Placental pericyte (primary cell): ENCODE measurements around the gene VPS52. TPM values are rescaled to one million over a fixed set of nuclear protein-coding genes. Genes with fewer than 3 reads are reported as not detected.

Experiments
- small RNA-seq: library from RNA; depleted of rRNA; stranded (forward); fragments of <200 nt; gene quantifications from one replicate; pipeline ENCODE3, GENCODE V24; 2012; ENCODE audit warnings: low replicate concordance
- total RNA-seq: library from RNA; depleted of rRNA; stranded (reverse); fragments of >200 nt; gene quantifications from 2 replicates; pipeline ENCODE4 v1.2.3, GENCODE V29; 2012

Gene VPS52, protein sequence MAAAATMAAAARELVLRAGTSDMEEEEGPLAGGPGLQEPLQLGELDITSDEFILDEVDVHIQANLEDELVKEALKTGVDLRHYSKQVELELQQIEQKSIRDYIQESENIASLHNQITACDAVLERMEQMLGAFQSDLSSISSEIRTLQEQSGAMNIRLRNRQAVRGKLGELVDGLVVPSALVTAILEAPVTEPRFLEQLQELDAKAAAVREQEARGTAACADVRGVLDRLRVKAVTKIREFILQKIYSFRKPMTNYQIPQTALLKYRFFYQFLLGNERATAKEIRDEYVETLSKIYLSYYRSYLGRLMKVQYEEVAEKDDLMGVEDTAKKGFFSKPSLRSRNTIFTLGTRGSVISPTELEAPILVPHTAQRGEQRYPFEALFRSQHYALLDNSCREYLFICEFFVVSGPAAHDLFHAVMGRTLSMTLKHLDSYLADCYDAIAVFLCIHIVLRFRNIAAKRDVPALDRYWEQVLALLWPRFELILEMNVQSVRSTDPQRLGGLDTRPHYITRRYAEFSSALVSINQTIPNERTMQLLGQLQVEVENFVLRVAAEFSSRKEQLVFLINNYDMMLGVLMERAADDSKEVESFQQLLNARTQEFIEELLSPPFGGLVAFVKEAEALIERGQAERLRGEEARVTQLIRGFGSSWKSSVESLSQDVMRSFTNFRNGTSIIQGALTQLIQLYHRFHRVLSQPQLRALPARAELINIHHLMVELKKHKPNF
- 39.0 and 43.2 TPM in 2 replicates for total RNA-seq

DNA sequence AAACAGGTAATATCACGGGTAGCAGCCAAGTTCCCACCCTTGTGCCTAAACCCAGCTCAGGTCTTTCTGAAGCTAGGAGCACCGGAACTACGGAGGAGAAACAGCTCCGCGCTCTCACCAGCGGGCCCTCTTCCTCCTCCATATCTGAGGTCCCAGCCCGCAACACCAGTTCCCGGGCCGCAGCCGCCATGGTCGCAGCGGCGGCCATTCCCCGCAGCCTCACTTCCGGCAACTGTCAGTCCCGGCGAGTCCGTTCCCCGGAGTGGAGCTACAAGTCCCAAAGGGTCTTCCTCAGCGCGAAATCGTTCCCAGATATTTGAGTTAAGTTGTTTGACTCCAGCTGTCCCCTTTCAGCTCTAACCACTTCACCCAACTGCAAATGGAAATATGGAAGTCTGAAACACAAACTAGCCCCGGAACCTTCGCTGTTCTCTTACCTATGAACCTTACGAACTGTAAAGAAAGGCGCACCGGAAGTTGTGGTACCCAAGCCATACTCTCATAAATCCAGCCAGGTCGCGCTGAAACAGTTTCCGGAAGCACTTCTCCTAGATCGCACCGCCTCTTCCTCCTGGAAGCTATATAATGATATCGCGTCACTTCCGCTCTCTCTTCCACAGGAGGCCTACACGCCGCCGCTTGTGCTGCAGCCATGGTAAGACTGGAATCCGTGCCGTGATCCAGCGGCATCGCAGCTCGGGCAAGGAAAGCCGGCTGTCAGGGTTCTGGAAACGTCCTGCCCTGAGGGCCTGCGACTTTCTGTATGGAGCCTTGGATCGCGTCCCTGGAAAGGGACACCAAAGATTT lies at the start of gene VPS52, which contains the start of gene RPS18:
Gene VPS52 (minus strand): TSS at position 409 of the 807 bp plus-strand sequence. CDS start 201 bp downstream, at position 208.
Gene RPS18 (plus strand): TSS at position 608 of the 807 bp plus-strand sequence. CDS start 45 bp downstream, at position 653.

DNA sequence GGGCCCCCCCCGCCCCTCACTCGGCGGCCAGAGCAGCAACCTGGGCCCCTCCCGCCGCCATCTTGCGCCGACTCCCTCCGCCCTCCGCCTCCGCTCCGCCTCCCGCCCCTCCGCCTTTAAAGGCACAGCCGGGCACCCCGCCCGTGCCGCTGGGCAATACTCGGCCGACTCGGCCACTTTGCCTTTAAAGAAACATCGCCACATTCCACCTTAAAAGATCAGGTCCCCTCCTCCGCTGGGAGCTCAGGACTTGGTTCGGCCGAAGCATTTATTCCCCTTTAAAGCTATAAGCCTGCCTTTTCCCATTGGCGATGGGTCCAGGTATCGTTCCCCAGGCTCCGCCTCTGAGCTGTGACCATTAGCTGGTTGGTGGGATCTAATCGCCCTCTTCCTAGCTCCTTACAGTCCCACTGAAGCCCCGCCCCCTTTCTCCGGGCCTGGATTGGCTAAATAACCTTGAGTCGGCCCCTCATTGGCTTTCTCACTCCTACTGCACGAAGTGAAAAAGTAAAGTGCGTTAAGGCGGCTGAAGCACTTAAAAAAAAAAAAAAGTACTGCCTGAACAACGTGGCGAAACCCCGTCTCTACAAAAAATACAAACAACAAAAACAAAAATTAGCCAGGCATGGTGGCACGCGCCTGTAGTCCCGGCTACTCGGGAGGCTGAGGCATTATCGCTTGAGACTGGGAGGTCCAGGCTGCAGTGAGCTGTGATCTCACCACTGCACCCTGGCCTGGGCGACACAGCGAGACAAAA lies 46.2 kb upstream of the VPS52 start, which contains the start of gene ZBTB22:
Gene ZBTB22 (minus strand): TSS at position 76 of the 757 bp plus-strand sequence. CDS start 828 bp downstream, outside the sequence.

DNA sequence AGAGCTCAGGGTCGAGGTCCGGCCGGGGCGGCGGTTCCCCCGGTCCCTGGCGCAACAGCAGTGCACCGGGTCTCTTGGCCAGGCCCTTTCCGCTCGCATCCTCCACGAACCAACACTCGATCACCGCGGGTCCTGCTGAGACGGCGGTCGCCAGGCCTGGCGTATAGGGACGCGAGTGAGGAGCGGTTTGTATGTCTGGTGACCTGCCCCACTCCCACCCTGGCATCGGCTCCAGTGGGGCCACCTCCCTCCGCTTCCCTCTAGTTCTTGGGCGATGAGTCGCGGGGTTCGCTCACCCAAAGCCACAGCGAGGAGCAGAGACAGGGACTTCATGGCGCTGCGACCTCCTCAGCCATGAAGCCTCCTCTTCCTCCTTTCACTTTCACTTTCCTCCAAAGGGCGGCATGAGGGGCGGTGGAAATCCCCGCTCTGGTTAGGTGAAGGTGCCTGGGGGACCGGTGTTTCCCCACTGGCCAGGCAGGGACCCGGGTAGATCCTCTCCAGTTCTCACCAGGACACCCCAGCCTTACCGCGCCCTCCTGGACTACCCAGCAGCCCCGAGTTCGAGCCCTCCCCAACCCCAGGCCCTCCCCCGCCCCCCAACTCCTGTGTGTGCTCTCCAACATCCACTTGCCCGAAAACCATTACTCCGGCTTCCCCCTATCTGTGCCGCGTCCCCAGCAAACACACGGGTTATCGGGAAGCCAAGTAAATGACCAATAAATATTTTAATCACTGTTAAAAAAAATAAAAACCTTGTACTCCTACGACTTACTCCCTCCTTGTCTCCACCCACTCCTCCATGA lies 42.2 kb upstream of the VPS52 start, which contains the start of gene TAPBP:
Gene TAPBP (minus strand): TSS at position 370 of the 806 bp plus-strand sequence. CDS start 37 bp downstream, at position 333.

DNA sequence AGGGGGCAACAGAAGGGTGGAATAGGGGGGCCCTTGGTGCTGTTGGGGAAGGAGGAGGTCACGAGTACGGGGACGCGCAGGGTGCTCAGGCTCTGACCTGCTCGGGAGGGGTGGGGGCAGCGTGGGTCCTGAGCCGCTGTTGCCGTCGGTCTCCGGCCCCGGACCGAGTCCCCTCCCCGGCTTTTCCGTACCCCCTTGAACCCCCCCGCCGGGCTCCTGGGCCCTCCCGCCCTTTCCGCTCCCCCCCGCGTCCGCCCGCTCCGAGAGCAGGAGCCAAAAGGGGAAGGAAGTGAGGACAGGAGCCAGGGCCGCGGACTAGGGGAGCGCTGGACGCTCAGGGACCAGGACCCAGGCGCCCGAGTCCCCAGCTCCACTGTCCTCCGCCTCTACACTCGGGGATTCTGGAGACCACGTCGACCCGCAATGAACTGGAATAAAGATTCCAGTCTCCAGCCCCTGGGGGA lies 27.1 kb upstream of the VPS52 start, which contains the start of gene RGL2:
Gene RGL2 (minus strand): TSS at position 170 of the 464 bp plus-strand sequence. CDS start 332 bp downstream, outside the sequence.

DNA sequence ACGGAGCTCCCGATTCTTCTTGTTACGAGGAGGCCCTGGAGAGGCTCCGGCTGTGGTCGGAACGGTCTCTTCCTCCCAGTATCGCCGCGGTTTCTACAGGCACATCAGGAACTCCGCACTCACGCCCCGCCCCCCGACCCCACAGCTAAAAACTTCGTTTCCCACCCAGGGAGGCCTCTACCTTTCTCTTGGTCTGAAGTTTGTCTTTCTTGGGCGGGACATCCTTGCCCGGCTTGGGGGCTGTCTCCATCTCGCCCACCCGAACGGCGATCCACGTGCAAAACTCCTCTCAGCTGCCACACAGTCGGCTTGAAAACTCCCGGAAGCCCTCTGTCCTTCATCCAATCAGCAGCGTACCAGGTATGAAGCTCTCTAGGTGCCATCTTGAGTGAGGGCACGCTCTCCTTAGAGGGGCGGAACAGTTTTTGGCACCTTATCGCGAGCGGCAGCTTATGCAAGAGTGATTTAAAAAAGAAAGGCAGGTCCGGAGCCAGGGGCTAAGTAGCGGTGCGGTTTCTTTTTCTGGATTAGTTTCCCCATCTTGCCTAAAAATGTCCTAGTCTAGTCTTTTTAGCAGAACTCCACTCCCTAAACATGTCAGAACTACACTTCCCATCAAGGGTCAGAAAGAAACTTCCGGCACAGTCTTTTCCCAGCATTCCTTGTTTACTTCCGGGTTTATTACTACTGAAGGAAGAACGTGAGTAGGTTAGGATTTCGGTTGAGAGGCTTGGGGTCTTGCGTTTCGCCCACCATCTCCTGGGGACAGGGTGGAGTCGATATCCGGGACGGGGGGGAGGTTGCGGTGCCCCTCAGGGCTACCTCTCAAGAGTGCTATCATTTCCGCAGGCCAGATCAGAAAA lies 17.5 kb upstream of the VPS52 start, which contains the start of the genes PFDN6 and WDR46:
Gene PFDN6 (plus strand): TSS at position 681 of the 863 bp plus-strand sequence. CDS start 256 bp downstream, outside the sequence.
Gene WDR46 (minus strand): TSS at position 319 of the 863 bp plus-strand sequence. CDS start 69 bp downstream, at position 250.

DNA sequence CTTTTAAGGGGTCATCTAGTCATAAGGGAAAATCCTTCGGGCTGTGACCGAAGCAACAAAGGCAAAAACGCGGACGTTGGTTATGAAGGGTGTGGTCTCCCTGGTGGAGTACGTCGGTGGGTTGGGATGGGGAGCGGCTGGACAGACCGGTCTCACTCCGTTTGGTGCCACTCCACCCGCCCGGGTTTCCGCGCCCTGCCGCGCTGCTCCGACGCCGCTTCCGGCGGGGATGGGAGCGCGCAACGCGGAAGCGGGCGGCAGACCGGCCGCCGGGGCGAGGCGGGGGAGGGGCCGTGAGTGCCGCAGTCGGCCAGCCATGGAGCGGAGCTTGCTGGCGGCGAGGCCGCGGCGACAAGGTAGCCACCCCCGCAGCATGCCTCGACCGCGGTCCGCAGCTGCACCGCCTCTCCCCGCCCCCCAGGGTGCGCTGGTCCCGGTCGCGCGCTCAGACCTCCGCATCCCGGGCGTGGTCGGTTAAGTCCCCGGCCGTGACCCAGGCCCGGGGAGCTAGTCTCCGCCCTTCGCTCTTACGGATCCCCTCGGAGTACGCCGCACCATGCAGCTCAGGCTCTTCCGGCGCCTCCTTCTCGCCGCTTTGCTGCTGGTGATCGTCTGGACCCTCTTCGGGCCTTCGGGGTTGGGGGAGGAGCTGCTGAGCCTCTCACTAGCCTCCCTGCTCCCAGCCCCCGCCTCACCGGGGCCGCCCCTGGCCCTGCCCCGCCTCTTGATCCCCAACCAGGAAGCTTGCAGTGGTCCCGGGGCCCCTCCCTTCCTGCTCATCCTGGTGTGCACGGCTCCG lies 5.4 kb upstream of the VPS52 start, which contains the start of gene B3GALT4:
Gene B3GALT4 (plus strand): TSS at position 260 of the 799 bp plus-strand sequence. CDS start 297 bp downstream, at position 557.

DNA sequence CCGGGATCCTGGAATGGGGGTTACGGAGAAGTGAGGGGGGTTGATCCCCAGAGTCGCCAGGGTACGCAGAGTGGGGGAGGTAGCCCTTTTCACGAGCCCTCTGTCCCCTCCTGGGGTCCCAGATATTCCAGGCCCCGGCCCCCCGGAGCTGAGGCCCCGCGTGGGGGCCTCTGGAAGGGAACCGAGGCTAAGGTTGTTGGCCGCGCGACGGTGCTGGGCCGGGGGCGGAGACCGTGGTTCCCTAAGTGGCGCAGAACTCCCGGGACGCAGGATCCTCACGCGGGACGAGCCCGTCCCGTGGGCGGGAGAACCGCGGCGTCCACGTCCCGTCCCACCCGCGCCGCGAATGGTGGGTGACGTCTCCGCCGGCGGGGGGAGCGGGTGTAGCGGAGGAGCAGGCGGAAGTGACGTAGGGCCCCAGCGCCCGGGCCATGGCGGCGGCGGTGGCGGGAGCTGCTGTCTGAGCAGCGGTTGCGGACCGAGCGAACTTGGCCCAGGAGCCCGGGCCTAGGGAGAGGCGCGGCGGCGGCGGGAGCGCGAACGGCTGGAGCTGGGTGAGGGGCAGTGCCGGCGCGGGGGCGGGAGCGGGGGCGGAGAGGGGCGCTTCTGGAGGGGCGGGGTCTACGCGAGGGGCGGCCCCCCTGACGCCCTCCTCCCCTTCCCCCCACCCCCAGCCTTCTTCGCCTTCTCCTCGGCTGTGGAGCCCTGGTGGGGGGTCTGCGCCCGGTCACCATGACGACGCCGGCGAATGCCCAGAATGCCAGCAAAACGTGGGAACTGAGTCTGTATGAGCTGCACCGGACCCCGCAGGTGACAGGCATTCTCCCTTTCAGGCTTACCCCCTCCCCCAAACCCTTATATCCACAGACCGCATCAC lies 63.3 kb downstream of the VPS52 start, which contains the start of gene RING1:
Gene RING1 (plus strand): TSS at position 410 of the 877 bp plus-strand sequence. CDS start 323 bp downstream, at position 733.

DNA sequence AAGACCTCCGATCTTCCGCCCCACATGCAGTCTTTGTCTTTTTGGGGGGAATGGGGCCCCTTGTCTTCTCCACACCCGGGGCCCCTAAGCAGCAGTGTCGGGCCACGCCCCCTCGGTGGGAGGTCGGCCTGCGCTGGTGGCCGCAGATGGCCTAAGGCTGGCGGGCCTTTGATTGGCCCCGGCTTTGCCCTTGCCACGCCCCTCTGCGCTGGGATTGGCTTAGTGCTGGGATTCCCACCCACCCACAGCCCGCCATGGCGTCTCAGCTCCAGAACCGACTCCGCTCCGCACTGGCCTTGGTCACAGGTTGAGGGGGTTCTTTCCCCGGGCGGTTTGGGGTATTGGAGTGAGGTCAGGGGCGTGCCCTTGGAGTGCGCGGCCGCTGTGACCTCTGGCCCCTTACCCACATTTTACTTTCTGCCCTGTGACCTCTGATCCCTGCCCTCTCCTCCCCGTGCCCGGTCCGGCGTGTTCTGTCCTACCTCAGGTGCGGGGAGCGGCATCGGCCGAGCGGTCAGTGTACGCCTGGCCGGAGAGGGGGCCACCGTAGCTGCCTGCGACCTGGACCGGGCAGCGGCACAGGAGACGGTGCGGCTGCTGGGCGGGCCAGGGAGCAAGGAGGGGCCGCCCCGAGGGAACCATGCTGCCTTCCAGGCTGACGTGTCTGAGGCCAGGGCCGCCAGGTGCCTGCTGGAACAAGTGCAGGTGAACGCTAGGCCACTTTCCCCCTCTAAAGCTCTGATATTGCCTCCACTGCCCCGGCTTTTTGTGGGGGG lies 67.1 kb downstream of the VPS52 start, which contains the start of gene HSD17B8:
Gene HSD17B8 (plus strand): TSS at position 241 of the 776 bp plus-strand sequence. CDS start 14 bp downstream, at position 255.

Small RNA genes lying within 50 kb of the gene (small RNA-seq; reads per million reads assigned to genes)
- 0.39 reads per million, percentile 10 among the genes with 10 or more reads in this experiment for gene MIR219A1

Other genes starting within 250 kb of the VPS52 start
- 2.4 TPM in 1 of 2 replicates, not detected in the other for gene HLA-DPA1, start 198.2 kb downstream of the VPS52 start, total RNA-seq
- 4.9 TPM in 1 of 2 replicates, not detected in the other for gene HLA-DPB1, start 195.9 kb downstream of the VPS52 start, total RNA-seq
- 0.14 and 0.22 TPM in 2 replicates for gene COL11A2, start 79.4 kb downstream of the VPS52 start, total RNA-seq
- gene RXRB, start 71.2 kb downstream of the VPS52 start, total RNA-seq: 23.5 and 24.5 TPM in 2 replicates
- 157 and 224 TPM in 2 replicates for gene SLC39A7, start 71.0 kb downstream of the VPS52 start, total RNA-seq
- 1.0 and 1.5 TPM in 2 replicates for gene HSD17B8, start 67.2 kb downstream of the VPS52 start, total RNA-seq
- 20.8 and 39.2 TPM in 2 replicates for gene RING1, start 63.4 kb downstream of the VPS52 start, total RNA-seq
- gene RPS18, start 199 bp upstream of the VPS52 start, total RNA-seq: 1,400 and 3,187 TPM in 2 replicates
- gene B3GALT4, start 5.2 kb upstream of the VPS52 start, total RNA-seq: 2.4 and 2.6 TPM in 2 replicates
- gene WDR46, start 17.4 kb upstream of the VPS52 start, total RNA-seq: 76.8 and 93.1 TPM in 2 replicates
- 22.8 and 29.9 TPM in 2 replicates for gene PFDN6, start 17.7 kb upstream of the VPS52 start, total RNA-seq
- gene RGL2, start 27.1 kb upstream of the VPS52 start, total RNA-seq: 24.3 and 30.4 TPM in 2 replicates
- 134 and 176 TPM in 2 replicates for gene TAPBP, start 42.2 kb upstream of the VPS52 start, total RNA-seq
- 17.5 and 18.3 TPM in 2 replicates for gene ZBTB22, start 45.9 kb upstream of the VPS52 start, total RNA-seq
- gene DAXX, start 51.1 kb upstream of the VPS52 start, total RNA-seq: 49.4 and 66.5 TPM in 2 replicates
- gene KIFC1, start 119.9 kb upstream of the VPS52 start, total RNA-seq: 1.1 and 68.3 TPM in 2 replicates
- gene PHF1, start 139.1 kb upstream of the VPS52 start, total RNA-seq: 31.1 and 35.2 TPM in 2 replicates
- 169 and 185 TPM in 2 replicates for gene CUTA, start 146.2 kb upstream of the VPS52 start, total RNA-seq
- 6.7 and 7.0 TPM in 2 replicates for gene SYNGAP1, start 148.2 kb upstream of the VPS52 start, total RNA-seq
- 5.5 and 7.0 TPM in 2 replicates for gene ZBTB9, start 182.7 kb upstream of the VPS52 start, total RNA-seq